H9 (cell line): ENCODE results near the gene C1orf21. TPM values are rescaled to one million over a fixed set of nuclear protein-coding genes. Genes with fewer than 3 reads are reported as not detected.

Experiments used
- DNase-seq: peaks from one replicate; pipeline ENCODE4 v3.0.0-alpha.2; 2017
- H2AFZ ChIP-seq: one replicate; pipeline ENCODE4 v1.6.1; 2013; ENCODE audit warnings: mild to moderate bottlenecking, low read length, control low read depth, moderate library complexity
- H2AK5ac ChIP-seq: 2 replicates; pipeline ENCODE4 v1.6.1; 2013; ENCODE audit warnings: low read length, control low read depth, mixed read lengths; ENCODE audit not compliant: insufficient read length
- H2BK120ac ChIP-seq: one replicate; pipeline ENCODE4 v1.6.1; 2013; ENCODE audit warnings: low read depth, mild to moderate bottlenecking, low read length, control low read depth, inconsistent platforms; ENCODE audit not compliant: poor library complexity, severe bottlenecking
- H2BK12ac ChIP-seq: 2 replicates; pipeline ENCODE4 v1.6.1; 2013; ENCODE audit warnings: low read length, control low read depth, mixed read lengths, low read depth; ENCODE audit not compliant: insufficient read length
- H2BK15ac ChIP-seq: 2 replicates; pipeline ENCODE4 v1.6.1; 2013; ENCODE audit warnings: low read depth, low read length, control low read depth
- H2BK20ac ChIP-seq: one replicate; pipeline ENCODE4 v1.6.1; 2013; ENCODE audit warnings: low read depth, mild to moderate bottlenecking, low read length, control low read depth, inconsistent platforms; ENCODE audit not compliant: poor library complexity, severe bottlenecking
- H2BK5ac ChIP-seq: 2 replicates; pipeline ENCODE4 v1.6.1; 2013; ENCODE audit warnings: low read length, control low read depth, mixed read lengths; ENCODE audit not compliant: insufficient read length
- H3K14ac ChIP-seq: 2 replicates; pipeline ENCODE4 v1.6.1; 2013; ENCODE audit warnings: low read length, control low read depth; ENCODE audit not compliant: insufficient read depth
- H3K18ac ChIP-seq: 2 replicates; pipeline ENCODE4 v1.6.1; 2013; ENCODE audit warnings: low read depth, mild to moderate bottlenecking, mixed read lengths, low read length, control low read depth; ENCODE audit not compliant: insufficient read length
- H3K23ac ChIP-seq: 2 replicates; pipeline ENCODE4 v1.6.1; 2013; ENCODE audit warnings: low read length, control low read depth, mixed read lengths, low read depth; ENCODE audit not compliant: insufficient read length
- H3K23me2 ChIP-seq: 2 replicates; pipeline ENCODE4 v1.6.1; 2013; ENCODE audit warnings: low read depth, mild to moderate bottlenecking, mixed read lengths, low read length, control low read depth; ENCODE audit not compliant: insufficient read length, poor library complexity, severe bottlenecking
- H3K27ac ChIP-seq: 2 replicates; pipeline ENCODE4 v1.5.1; 2013; ENCODE audit warnings: low read length, control low read depth, mixed read lengths, low read depth; ENCODE audit not compliant: insufficient read length
- H3K27me3 ChIP-seq: 2 replicates; pipeline ENCODE4 v1.6.1; 2013; ENCODE audit warnings: low read length, control low read depth, inconsistent platforms; ENCODE audit not compliant: insufficient read depth
- H3K4ac ChIP-seq: 2 replicates; pipeline ENCODE4 v1.6.1; 2013; ENCODE audit warnings: low read depth, mild to moderate bottlenecking, control low read depth, inconsistent platforms, low read length, moderate library complexity
- H3K4me1 ChIP-seq: 2 replicates; pipeline ENCODE4 v1.6.1; 2013; ENCODE audit warnings: low read length, control low read depth, inconsistent platforms; ENCODE audit not compliant: insufficient read depth
- H3K4me2 ChIP-seq: 2 replicates; pipeline ENCODE4 v1.6.1; 2013; ENCODE audit warnings: low read length, control low read depth, mixed read lengths; ENCODE audit not compliant: insufficient read length, insufficient read depth
- H3K56ac ChIP-seq: 2 replicates; pipeline ENCODE4 v1.6.1; 2013; ENCODE audit warnings: low read depth, mild to moderate bottlenecking, mixed read lengths, low read length, control low read depth; ENCODE audit not compliant: insufficient read length
- H3K79me1 ChIP-seq: 2 replicates; pipeline ENCODE4 v1.6.1; 2013; ENCODE audit warnings: low read depth, mild to moderate bottlenecking, moderate library complexity, low read length, control low read depth, inconsistent platforms; ENCODE audit not compliant: insufficient read depth, poor library complexity, severe bottlenecking
- H3K79me2 ChIP-seq: 2 replicates; pipeline ENCODE4 v1.6.1; 2013; ENCODE audit warnings: low read length, control low read depth, inconsistent platforms; ENCODE audit not compliant: insufficient read depth
- H3K9ac ChIP-seq: 2 replicates; pipeline ENCODE4 v1.6.1; 2013; ENCODE audit warnings: low read length, control low read depth, mixed read lengths; ENCODE audit not compliant: insufficient read length; ENCODE audit errors: extremely low read depth
- H3K9me3 ChIP-seq: one replicate; pipeline ENCODE4 v1.6.1; 2013; ENCODE audit warnings: low read depth, low read length, inconsistent platforms; ENCODE audit not compliant: control insufficient read depth
- H3T11ph ChIP-seq: one replicate; pipeline ENCODE4 v1.6.1; 2013; ENCODE audit warnings: mild to moderate bottlenecking, low read length, control low read depth, inconsistent platforms
- H4K20me1 ChIP-seq: one replicate; pipeline ENCODE4 v1.6.1; 2013; ENCODE audit not compliant: control insufficient read depth, insufficient read length, insufficient read depth
- H4K5ac ChIP-seq: 2 replicates; pipeline ENCODE4 v1.6.1; 2013; ENCODE audit warnings: low read depth, mild to moderate bottlenecking, mixed read lengths, low read length, control low read depth; ENCODE audit not compliant: insufficient read length
- H4K8ac ChIP-seq: replicated peaks from 2 replicates; pipeline ENCODE4 v1.6.1; 2013; ENCODE audit warnings: low read length, control low read depth, mixed read lengths, low read depth; ENCODE audit not compliant: insufficient read length
- H4K91ac ChIP-seq: 2 replicates; pipeline ENCODE4 v1.6.1; 2013; ENCODE audit warnings: low read depth, mild to moderate bottlenecking, moderate library complexity, mixed read lengths, low read length, control low read depth; ENCODE audit not compliant: insufficient read length
- H3K27ac Mint-ChIP-seq, 3 experiments: 2 replicates in 2 of 3; 3 replicates in 1 of 3; pipeline ENCODE4 v1.8.0; 2020 to 2021; ENCODE audit warnings: mixed read lengths in 3 of 3, mild to moderate bottlenecking in 1 of 3, moderate library complexity in 1 of 3
- H3K27me3 Mint-ChIP-seq: 2 replicates; pipeline ENCODE4 v1.8.0; 2021; ENCODE audit warnings: low read depth, mild to moderate bottlenecking, moderate library complexity, mixed read lengths
- H3K36me3 Mint-ChIP-seq, 3 experiments: 2 replicates in 2 of 3; 3 replicates in 1 of 3; pipeline ENCODE4 v1.8.0; 2020 to 2021; ENCODE audit warnings: low read depth in 3 of 3, mixed read lengths in 3 of 3; ENCODE audit not compliant: insufficient read depth in 1 of 3
- H3K4me1 Mint-ChIP-seq, 2 experiments: 2 replicates each; pipeline ENCODE4 v1.8.0; 2020; ENCODE audit warnings: mixed read lengths in 2 of 2
- H3K4me3 Mint-ChIP-seq, 2 experiments: 2 replicates in 1 of 2; 3 replicates in 1 of 2; pipeline ENCODE4 v1.8.0; 2020 to 2021; ENCODE audit warnings: mild to moderate bottlenecking in 2 of 2, mixed read lengths in 2 of 2, moderate library complexity in 1 of 2
- H3K9me3 Mint-ChIP-seq, 2 experiments: 2 replicates in 1 of 2; 3 replicates in 1 of 2; pipeline ENCODE4 v1.8.0; 2020; ENCODE audit warnings: mild to moderate bottlenecking in 2 of 2, mixed read lengths in 2 of 2, moderate library complexity in 1 of 2
- WGBS: extraction: QIAGEN DNeasy Blood & Tissue Kit; methylation state at CpG from one replicate; pipeline ENCODE4 v1.1.7; 2013; ENCODE audit warnings: missing lambda C conversion rate, low lambda C conversion rate, mixed read lengths; ENCODE audit not compliant: insufficient read length; ENCODE audit errors: extremely low coverage; 5-methylcytosine and 5-hydroxymethylcytosine counted together
- total RNA-seq: library from RNA; stranded (reverse); gene quantifications from 2 replicates; pipeline ENCODE4 v1.2.1, GENCODE V29; 2021
- TF ChIP-seq, protein P1 (sequence below): fragments of 200-600 bp; sonication (generic); conservative IDR thresholded peaks from 3 replicates; pipeline ENCODE4 v1.8.0; 2021; ENCODE audit warnings: antibody characterized with exemption, mild to moderate bottlenecking

Gene C1orf21
- total RNA-seq, 1 experiment from 2014 or later = 36.0 TPM

DNA sequence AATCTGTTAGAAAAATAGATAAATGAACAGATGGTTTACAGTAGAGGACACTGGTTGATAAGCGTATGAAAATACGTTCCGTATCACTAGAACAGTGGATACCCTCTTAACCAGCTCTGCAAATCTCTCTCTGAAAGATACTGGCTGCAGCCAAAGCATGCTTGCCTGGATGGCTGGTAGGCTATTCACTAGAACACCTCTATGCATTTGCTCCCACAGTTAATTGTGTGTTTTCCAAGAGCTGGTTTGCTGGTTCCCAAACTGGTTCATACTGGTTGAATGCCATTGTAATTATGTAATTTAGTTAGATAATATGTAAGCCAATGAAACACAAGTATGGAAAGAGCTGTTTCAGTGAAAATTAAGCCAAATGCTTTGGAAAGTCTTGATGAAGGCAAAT lies 126.6 kb downstream of the C1orf21 start:
- Histone ChIP-seq H3K9me3 (no peaks in the 10 kb centered on the region), H3K18ac (no peak overlapping the region), H2BK120ac (no peak overlapping the region), H3K14ac (no peak overlapping the region), H3K4me2 (no peak overlapping the region), H2BK20ac (no peak overlapping the region), H4K8ac (no peak overlapping the region), H4K91ac (no peak overlapping the region), H3K4me1 (no peaks in the 10 kb centered on the region), H3K56ac (no peak overlapping the region), H3K27ac (no peak overlapping the region), H4K20me1 (no peaks in the 10 kb centered on the region), H2BK12ac (no peak overlapping the region), H3K79me1 (no peaks in the 10 kb centered on the region), H3K23ac (no peak overlapping the region), H2AK5ac (no peak overlapping the region), H3K9ac (no peak overlapping the region), H2BK5ac (no peak overlapping the region), H4K5ac (no peak overlapping the region), H3T11ph (no peak overlapping the region), H2BK15ac (no peak overlapping the region), H2AFZ (no peak overlapping the region), H3K27me3 (no peaks in the 10 kb centered on the region), H3K4ac (no peak overlapping the region), H3K23me2 (no peaks in the 10 kb centered on the region), H3K79me2 (no peaks in the 10 kb centered on the region)
- Mint-ChIP-seq H3K4me1 (peaks cover 0 to 21% of the 10 kb centered on the region in 2 experiments; a peak in 3 of 4 replicates), H3K4me3 (no peak overlapping the region), H3K36me3 (peaks cover 2 to 50% (median 5%) of the 10 kb centered on the region in 3 experiments; a peak in 5 of 7 replicates), H3K9me3 (no peaks in the 10 kb centered on the region), H3K27me3 (no peaks in the 10 kb centered on the region), H3K27ac (peak overlapping the region in 1 of 3 experiments; percentile 85; a peak in 1 of 7 replicates)
- DNase-seq = no peak
- TF ChIP-seq, protein P1, sequence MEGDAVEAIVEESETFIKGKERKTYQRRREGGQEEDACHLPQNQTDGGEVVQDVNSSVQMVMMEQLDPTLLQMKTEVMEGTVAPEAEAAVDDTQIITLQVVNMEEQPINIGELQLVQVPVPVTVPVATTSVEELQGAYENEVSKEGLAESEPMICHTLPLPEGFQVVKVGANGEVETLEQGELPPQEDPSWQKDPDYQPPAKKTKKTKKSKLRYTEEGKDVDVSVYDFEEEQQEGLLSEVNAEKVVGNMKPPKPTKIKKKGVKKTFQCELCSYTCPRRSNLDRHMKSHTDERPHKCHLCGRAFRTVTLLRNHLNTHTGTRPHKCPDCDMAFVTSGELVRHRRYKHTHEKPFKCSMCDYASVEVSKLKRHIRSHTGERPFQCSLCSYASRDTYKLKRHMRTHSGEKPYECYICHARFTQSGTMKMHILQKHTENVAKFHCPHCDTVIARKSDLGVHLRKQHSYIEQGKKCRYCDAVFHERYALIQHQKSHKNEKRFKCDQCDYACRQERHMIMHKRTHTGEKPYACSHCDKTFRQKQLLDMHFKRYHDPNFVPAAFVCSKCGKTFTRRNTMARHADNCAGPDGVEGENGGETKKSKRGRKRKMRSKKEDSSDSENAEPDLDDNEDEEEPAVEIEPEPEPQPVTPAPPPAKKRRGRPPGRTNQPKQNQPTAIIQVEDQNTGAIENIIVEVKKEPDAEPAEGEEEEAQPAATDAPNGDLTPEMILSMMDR = no peak
- WGBS = no CpG with 5 or more reads among the region's 3 CpGs
